ENCODE measurements around the gene ZNF787.

DNA sequence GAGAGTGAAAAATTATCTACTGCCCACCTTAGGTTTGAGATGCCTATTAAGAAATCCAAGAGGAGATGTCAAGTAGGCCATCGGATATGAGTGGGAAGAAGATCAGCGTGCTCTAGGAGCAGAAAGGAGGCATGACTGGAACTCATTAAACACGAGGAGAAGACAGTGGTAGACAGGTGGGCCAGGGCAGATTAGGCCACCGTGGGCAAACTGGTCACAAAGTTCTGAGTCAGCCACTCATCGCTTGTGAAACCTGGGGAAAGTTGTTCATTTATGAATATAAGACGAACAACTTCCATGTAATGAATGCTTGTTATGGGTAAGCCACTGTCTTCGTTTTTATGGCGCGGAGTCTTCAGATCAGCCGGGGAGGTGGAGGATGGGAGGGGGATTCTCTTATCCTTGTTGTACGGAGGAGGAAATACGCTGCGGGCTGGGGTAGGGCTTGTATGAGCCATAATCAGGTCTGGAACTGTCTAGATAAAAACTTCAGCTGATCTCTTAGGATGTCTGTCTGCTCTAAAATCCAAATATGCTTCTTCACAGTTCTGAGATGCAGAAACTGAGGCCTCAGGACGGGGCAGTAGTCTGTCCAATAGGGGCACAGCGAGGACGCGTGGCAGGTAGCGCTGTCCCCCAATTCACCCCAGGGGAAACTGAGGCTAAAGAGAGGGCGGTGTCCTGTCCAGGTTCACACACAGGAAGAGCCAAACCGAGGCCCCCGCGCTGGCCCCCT lies 18.9 kb upstream of the ZNF787 start:
- TF ChIP-seq, protein P1, sequence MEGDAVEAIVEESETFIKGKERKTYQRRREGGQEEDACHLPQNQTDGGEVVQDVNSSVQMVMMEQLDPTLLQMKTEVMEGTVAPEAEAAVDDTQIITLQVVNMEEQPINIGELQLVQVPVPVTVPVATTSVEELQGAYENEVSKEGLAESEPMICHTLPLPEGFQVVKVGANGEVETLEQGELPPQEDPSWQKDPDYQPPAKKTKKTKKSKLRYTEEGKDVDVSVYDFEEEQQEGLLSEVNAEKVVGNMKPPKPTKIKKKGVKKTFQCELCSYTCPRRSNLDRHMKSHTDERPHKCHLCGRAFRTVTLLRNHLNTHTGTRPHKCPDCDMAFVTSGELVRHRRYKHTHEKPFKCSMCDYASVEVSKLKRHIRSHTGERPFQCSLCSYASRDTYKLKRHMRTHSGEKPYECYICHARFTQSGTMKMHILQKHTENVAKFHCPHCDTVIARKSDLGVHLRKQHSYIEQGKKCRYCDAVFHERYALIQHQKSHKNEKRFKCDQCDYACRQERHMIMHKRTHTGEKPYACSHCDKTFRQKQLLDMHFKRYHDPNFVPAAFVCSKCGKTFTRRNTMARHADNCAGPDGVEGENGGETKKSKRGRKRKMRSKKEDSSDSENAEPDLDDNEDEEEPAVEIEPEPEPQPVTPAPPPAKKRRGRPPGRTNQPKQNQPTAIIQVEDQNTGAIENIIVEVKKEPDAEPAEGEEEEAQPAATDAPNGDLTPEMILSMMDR (conservative IDR thresholded peaks at IDR 0.05; ENCODE audit: low read length): no peak
- no peak for TF ChIP-seq EZH2phosphoT487 (IDR thresholded peaks at IDR 0.05; ENCODE audit: borderline replicate concordance, low read depth, low read length)
